HG02840 (cell line): ENCODE data around the gene FERMT3.

Experiments
- ATAC-seq: cut with Tn5 transposase; IDR thresholded peaks from one replicate; pipeline ENCODE4 v1.9.1; 2021; ENCODE audit warnings: mild to moderate bottlenecking, moderate library complexity, moderate number of reproducible peaks; ENCODE audit not compliant: unreplicated experiment, low FRiP score

FERMT3 gene

GRCh38 chr11:64259533-64260067 is 53.1 kb downstream of the FERMT3 start:
- no peak for ATAC-seq

- no peak for ATAC-seq
These were observed 53.7 kb downstream of the FERMT3 start for GRCh38 chr11:64260147-64260708.

GRCh38 chr11:64261556-64262080 is 55.1 kb downstream of the FERMT3 start:
- ATAC-seq: no peak

GRCh38 chr11:64262271-64263002 is 55.9 kb downstream of the FERMT3 start:
- ATAC-seq: no peak

- ATAC-seq: no peak
These were observed 56.8 kb downstream of the FERMT3 start for GRCh38 chr11:64263021-64263946.

- no peak for ATAC-seq
These were observed 57.4 kb downstream of the FERMT3 start for GRCh38 chr11:64263947-64264317.

GRCh38 chr11:64264371-64264852 is 57.9 kb downstream of the FERMT3 start:
- ATAC-seq: no peak

- no peak for ATAC-seq
These were observed 58.9 kb downstream of the FERMT3 start for GRCh38 chr11:64265176-64266160.

- ATAC-seq: no peak
These were observed 59.8 kb downstream of the FERMT3 start for GRCh38 chr11:64266339-64266738.

- ATAC-seq: no peak
These were observed 60.9 kb downstream of the FERMT3 start for GRCh38 chr11:64267207-64267945.

GRCh38 chr11:64268025-64268892 is 61.7 kb downstream of the FERMT3 start:
- ATAC-seq: no peak

- ATAC-seq: peak; percentile 11
These were observed 62.5 kb downstream of the FERMT3 start for GRCh38 chr11:64268893-64269539.

- peak; percentile 79 for ATAC-seq
These were observed 63.2 kb downstream of the FERMT3 start for GRCh38 chr11:64269540-64270220.
